Stimulated activated CD4-positive, alpha-beta T cell treated with anti-CD3 and anti-CD28 coated beads, Interleukin-1b, Interleukin-23, amount 100 ng/mL, for 4 hours (primary cell): ENCODE results near the gene RIPOR3.
A peak's percentile ranks its signal among the peaks of the same experiment; 100 is the strongest.
"Not testable (repeated sequence)": the region's sequence is repeated elsewhere in the genome, so short reads cannot be mapped to it uniquely, and the experiment has no call there.

Source experiments
- DNase-seq, 2 donors: peaks; one replicate each; pipeline ENCODE4 v3.0.0-alpha.2; 2020; ENCODE audit warnings: low read depth in 2 of 2

The RIPOR3 gene

GRCh38 chr20:50655311-50655880 is 35.9 kb downstream of the RIPOR3 start:
- DNase-seq = no peak

GRCh38 chr20:50654904-50655303 is 36.4 kb downstream of the RIPOR3 start:
- no peak for DNase-seq

GRCh38 chr20:50652702-50653294 is 38.5 kb downstream of the RIPOR3 start:
- no peak for DNase-seq

- no peak for DNase-seq
These were observed 39.7 kb downstream of the RIPOR3 start for GRCh38 chr20:50651676-50652075.

- DNase-seq = no peak
These were observed 41.8 kb downstream of the RIPOR3 start for GRCh38 chr20:50649590-50649989.

GRCh38 chr20:50648651-50649050 is 42.7 kb downstream of the RIPOR3 start:
- DNase-seq = no peak

GRCh38 chr20:50646483-50646996 is 44.8 kb downstream of the RIPOR3 start:
- no peak for DNase-seq

- no peak for DNase-seq
These were observed 45.9 kb downstream of the RIPOR3 start for GRCh38 chr20:50645253-50646068.

GRCh38 chr20:50642288-50642803 is 49.0 kb downstream of the RIPOR3 start:
- no peak for DNase-seq

GRCh38 chr20:50641625-50642287 is 49.6 kb downstream of the RIPOR3 start:
- DNase-seq = not testable (repeated sequence)

- DNase-seq = not testable (repeated sequence)
These were observed 51.2 kb downstream of the RIPOR3 start for GRCh38 chr20:50639971-50640711.

GRCh38 chr20:50638015-50638847 is 53.1 kb downstream of the RIPOR3 start:
- DNase-seq = not testable (repeated sequence)

- DNase-seq = no peak
These were observed 54.5 kb downstream of the RIPOR3 start for GRCh38 chr20:50636601-50637540.

GRCh38 chr20:50635676-50636600 is 55.4 kb downstream of the RIPOR3 start:
- DNase-seq = peak; percentile 28 to 51

GRCh38 chr20:50635014-50635557 is 56.3 kb downstream of the RIPOR3 start:
- no peak for DNase-seq

- no peak for DNase-seq
These were observed 57.2 kb downstream of the RIPOR3 start for GRCh38 chr20:50634191-50634590.

- DNase-seq = no peak
These were observed 58.0 kb downstream of the RIPOR3 start for GRCh38 chr20:50633361-50633760.

GRCh38 chr20:50632701-50633100 is 58.6 kb downstream of the RIPOR3 start:
- DNase-seq = no peak
